ENCODE results near the gene ATF7.

Gene ATF7

GRCh38 chr12:53625946-53626701, at the start of gene ATF7:
ATF7 (minus strand) TSS chr12:53626382; CDS start chr12:53601000, 25,382 bp downstream.
- no peak for TF ChIP-seq CTCF (IDR thresholded peaks at IDR 0.05; ENCODE audit: low read depth, low read length)
- peak within 1 kb of the TSS; percentile 93 for H3K4me3 ChIP-seq (ENCODE audit: low read depth, low read length)

- no peak for TF ChIP-seq CTCF (IDR thresholded peaks at IDR 0.05; ENCODE audit: low read depth, low read length)
These were observed 49.0 kb upstream of the ATF7 start for GRCh38 chr12:53674977-53675700.

GRCh38 chr12:53670971-53671370, 44.8 kb upstream of the ATF7 start:
- no peak for TF ChIP-seq CTCF (IDR thresholded peaks at IDR 0.05; ENCODE audit: low read depth, low read length)
- H3K4me3 ChIP-seq (ENCODE audit: low read depth, low read length): no peak overlapping the region

More at GRCh38 chr12:53674977-53675700, 49.0 kb upstream of the ATF7 start:
- H3K4me3 ChIP-seq (ENCODE audit: low read depth, low read length): peak overlapping the region; percentile 87

- no peak for TF ChIP-seq CTCF (IDR thresholded peaks at IDR 0.05; ENCODE audit: low read depth, low read length)
- no peak overlapping the region for H3K4me3 ChIP-seq (ENCODE audit: low read depth, low read length)
These were observed 44.1 kb upstream of the ATF7 start for GRCh38 chr12:53670308-53670707.

GRCh38 chr12:53667080-53667479, 40.9 kb upstream of the ATF7 start:
- no peak for TF ChIP-seq CTCF (IDR thresholded peaks at IDR 0.05; ENCODE audit: low read depth, low read length)
- no peak overlapping the region for H3K4me3 ChIP-seq (ENCODE audit: low read depth, low read length)

GRCh38 chr12:53664936-53665335, 38.8 kb upstream of the ATF7 start:
- H3K4me3 ChIP-seq (ENCODE audit: low read depth, low read length): no peak overlapping the region
- no peak for TF ChIP-seq CTCF (IDR thresholded peaks at IDR 0.05; ENCODE audit: low read depth, low read length)

- H3K4me3 ChIP-seq (ENCODE audit: low read depth, low read length): no peak overlapping the region
- TF ChIP-seq CTCF (IDR thresholded peaks at IDR 0.05; ENCODE audit: low read depth, low read length): no peak
These were observed 38.0 kb upstream of the ATF7 start for GRCh38 chr12:53664191-53664590.

Data from WI38 (cell line).